ENCODE measurements around the gene MRPS6. TPM values are rescaled to one million over a fixed set of nuclear protein-coding genes. Genes with fewer than 3 reads are reported as not detected.

The MRPS6 gene
- total RNA-seq, 1 donor from 2014 or later = 26.4 TPM

Other genes starting within 250 kb of the MRPS6 start
- gene ATP5PO, start 157.8 kb upstream of the MRPS6 start, total RNA-seq = 168 and 259 TPM in 2 replicates
- 8.1 and 11.3 TPM in 2 replicates for gene SLC5A3, start within 50 bp of the MRPS6 start, total RNA-seq

Data from glomerular endothelial cell (primary cell).